Measurements from ENCODE around the gene TLE1.
"Not testable (repeated sequence)": the region's sequence is repeated elsewhere in the genome, so short reads cannot be mapped to it uniquely, and the experiment has no call there.

TLE1 gene

DNA sequence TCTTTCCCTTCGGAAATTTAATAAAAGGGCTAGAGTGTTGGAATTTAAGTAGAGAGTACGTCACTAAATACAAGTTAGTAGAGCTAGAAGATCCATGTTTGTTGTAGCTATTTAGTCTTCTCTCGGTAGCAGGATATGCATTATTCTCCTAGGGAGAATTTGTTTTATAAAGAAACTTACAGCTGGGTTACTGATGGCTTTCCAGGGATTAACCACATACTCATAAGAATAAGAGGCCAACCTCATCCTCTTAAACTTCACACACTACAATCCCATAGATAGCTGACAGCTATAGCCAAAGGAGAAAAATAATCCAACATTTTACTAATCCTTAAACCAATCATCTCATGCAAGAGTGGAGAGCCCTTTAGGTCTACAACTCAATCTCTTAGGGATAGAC lies 43.0 kb downstream of the TLE1 start:
- H3K4me3 ChIP-seq (replicated peaks; ENCODE audit: insufficient read depth, low read length), result no peak overlapping the region
- H3K27me3 ChIP-seq (ENCODE audit: insufficient read depth, poor library complexity, severe bottlenecking), result no peaks in the 10 kb centered on the region
- no peak for TF ChIP-seq POLR2AphosphoS5 (IDR thresholded peaks at IDR 0.05; ENCODE audit: low read depth)
- TF ChIP-seq, protein P1, sequence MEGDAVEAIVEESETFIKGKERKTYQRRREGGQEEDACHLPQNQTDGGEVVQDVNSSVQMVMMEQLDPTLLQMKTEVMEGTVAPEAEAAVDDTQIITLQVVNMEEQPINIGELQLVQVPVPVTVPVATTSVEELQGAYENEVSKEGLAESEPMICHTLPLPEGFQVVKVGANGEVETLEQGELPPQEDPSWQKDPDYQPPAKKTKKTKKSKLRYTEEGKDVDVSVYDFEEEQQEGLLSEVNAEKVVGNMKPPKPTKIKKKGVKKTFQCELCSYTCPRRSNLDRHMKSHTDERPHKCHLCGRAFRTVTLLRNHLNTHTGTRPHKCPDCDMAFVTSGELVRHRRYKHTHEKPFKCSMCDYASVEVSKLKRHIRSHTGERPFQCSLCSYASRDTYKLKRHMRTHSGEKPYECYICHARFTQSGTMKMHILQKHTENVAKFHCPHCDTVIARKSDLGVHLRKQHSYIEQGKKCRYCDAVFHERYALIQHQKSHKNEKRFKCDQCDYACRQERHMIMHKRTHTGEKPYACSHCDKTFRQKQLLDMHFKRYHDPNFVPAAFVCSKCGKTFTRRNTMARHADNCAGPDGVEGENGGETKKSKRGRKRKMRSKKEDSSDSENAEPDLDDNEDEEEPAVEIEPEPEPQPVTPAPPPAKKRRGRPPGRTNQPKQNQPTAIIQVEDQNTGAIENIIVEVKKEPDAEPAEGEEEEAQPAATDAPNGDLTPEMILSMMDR (IDR thresholded peaks at IDR 0.05; ENCODE audit: insufficient read depth, low read length), result no peak
- no peak overlapping the region for H3K27ac ChIP-seq (replicated peaks)
- no peak for DNase-seq (ENCODE audit: low read depth in 1 of 2, low spot score in 1 of 2)

DNA sequence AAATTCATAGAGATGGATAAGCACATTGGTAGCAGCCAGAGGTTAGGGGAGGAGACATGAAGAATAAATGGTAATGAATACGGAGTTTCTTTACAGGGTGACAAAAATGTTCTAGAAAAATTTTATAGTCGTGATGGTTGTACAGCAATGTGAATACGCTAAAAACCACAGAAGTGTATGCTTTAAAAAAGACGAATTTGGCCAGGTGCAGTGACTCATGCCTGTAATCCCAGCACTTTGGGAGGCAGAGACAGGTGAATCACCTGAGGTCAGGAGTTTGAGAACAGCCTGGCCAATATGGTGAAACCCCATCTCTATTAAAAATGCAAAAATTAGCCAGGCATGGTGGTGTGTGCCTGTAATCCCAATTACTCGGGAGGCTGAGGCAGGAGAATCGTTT lies 44.8 kb downstream of the TLE1 start:
- not testable (repeated sequence) for H3K27ac ChIP-seq (replicated peaks); DNase-seq (ENCODE audit: low read depth in 1 of 2, low spot score in 1 of 2)

DNA sequence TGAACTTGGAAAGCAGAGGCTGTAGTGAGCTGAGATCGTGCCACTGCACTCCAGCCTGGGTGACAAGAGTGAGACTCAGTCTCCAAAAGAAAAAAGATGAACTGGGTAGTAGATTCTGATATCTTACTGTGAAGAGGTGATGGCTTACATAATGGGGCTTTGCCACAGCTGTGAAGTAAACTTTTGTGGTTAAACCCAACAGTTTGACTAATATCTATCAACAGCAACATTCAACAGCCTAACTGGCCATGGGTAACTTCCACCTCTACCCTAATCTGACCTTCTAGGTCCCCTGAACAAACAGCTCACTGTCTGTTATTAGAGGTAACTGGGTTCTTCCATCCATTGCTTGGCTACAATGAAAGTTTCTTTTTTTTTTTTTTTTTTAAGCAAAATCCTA lies 52.1 kb downstream of the TLE1 start:
- peak in 1 of 2 experiments; percentile 8 for DNase-seq (ENCODE audit: low read depth in 1 of 2, low spot score in 1 of 2)
- Histone ChIP-seq H3K27me3 (ENCODE audit: insufficient read depth, poor library complexity, severe bottlenecking) (no peaks in the 10 kb centered on the region), H3K27ac (replicated peaks) (no peak overlapping the region), H3K4me3 (replicated peaks; ENCODE audit: insufficient read depth, low read length) (no peak overlapping the region)
- TF ChIP-seq, protein P1 (IDR thresholded peaks at IDR 0.05; ENCODE audit: insufficient read depth, low read length), result no peak
- TF ChIP-seq GABPA (IDR thresholded peaks at IDR 0.05; ENCODE audit: low read depth) (no peak), REST (IDR thresholded peaks at IDR 0.05; ENCODE audit: insufficient replicate concordance, low read depth) (no peak), POLR2AphosphoS5 (IDR thresholded peaks at IDR 0.05; ENCODE audit: low read depth) (no peak), SPI1 (IDR thresholded peaks at IDR 0.05; ENCODE audit: borderline replicate concordance, low read depth) (no peak)

More for the DNA sequence above, 44.8 kb downstream of the TLE1 start:
- not testable (repeated sequence) for H3K27me3 ChIP-seq (ENCODE audit: insufficient read depth, poor library complexity, severe bottlenecking); H3K4me3 ChIP-seq (replicated peaks; ENCODE audit: insufficient read depth, low read length)

- TF ChIP-seq POLR2AphosphoS5 (IDR thresholded peaks at IDR 0.05; ENCODE audit: low read depth) (no peak), REST (IDR thresholded peaks at IDR 0.05; ENCODE audit: insufficient replicate concordance, low read depth) (no peak), SPI1 (IDR thresholded peaks at IDR 0.05; ENCODE audit: borderline replicate concordance, low read depth) (no peak)
- no peak for DNase-seq (ENCODE audit: low read depth in 1 of 2, low spot score in 1 of 2)
- no peak overlapping the region for H3K4me3 ChIP-seq (replicated peaks; ENCODE audit: insufficient read depth, low read length)
- H3K27me3 ChIP-seq (ENCODE audit: insufficient read depth, poor library complexity, severe bottlenecking), result no peaks in the 10 kb centered on the region
- no peak overlapping the region for H3K27ac ChIP-seq (replicated peaks)
These were observed 53.1 kb downstream of the TLE1 start for GRCh38 chr9:81636255-81636599.

DNA sequence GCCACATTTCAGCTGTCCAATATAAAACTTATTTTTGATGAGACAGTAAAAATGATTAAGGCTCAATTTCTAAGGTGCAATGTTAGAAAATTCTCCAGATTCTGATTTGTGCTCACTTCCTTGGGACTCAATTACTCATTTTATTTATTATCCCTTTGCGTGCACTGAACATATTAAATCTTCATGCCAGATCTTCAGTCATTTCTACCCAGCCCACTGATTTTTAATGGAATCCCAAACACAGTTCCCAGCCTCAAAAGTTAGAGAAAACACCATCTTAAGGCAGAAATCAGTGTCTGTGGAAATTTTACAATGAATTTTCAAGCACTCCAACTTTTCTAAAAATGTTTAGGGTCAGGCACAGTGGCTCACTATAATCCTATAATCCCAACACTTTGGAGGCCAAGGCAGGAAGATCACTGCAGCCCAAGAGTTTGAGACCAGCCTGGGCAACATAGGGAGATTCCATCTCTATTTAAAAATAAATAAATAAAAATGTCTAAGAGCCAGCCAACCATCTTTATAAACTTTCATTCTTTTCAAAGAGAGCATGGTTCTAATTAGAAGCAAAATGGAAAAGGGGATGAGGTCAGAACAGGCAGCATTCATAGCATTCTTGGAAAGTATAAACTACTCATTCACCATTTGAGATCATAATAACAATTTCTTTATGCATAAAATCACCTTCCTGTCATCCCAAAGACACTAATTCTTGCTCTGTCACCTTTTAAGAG lies 53.7 kb downstream of the TLE1 start:
- H3K4me3 ChIP-seq (replicated peaks; ENCODE audit: insufficient read depth, low read length), result no peak overlapping the region
- no peak for DNase-seq (ENCODE audit: low read depth in 1 of 2, low spot score in 1 of 2)
- H3K27ac ChIP-seq (replicated peaks), result no peak overlapping the region
- no peaks in the 10 kb centered on the region for H3K27me3 ChIP-seq (ENCODE audit: insufficient read depth, poor library complexity, severe bottlenecking)
- TF ChIP-seq POLR2AphosphoS5 (IDR thresholded peaks at IDR 0.05; ENCODE audit: low read depth) (no peak), SPI1 (IDR thresholded peaks at IDR 0.05; ENCODE audit: borderline replicate concordance, low read depth) (no peak), REST (IDR thresholded peaks at IDR 0.05; ENCODE audit: insufficient replicate concordance, low read depth) (no peak)
- TF ChIP-seq, protein P1 (IDR thresholded peaks at IDR 0.05; ENCODE audit: insufficient read depth, low read length), result no peak
